HFFc6 (cell line): ENCODE measurements around the gene IL10RA. TPM values are rescaled to one million over a fixed set of nuclear protein-coding genes. Genes with fewer than 3 reads are reported as not detected.

Experiments used
- DNase-seq: peaks from one replicate; pipeline ENCODE4 v3.0.0-alpha.2; 2018
- H3K27ac Mint-ChIP-seq: 2 replicates; pipeline ENCODE4 v1.8.0; 2020; ENCODE audit warnings: mild to moderate bottlenecking, mixed read lengths
- H3K27me3 Mint-ChIP-seq: 2 replicates; pipeline ENCODE4 v1.8.0; 2021; ENCODE audit warnings: mild to moderate bottlenecking, moderate library complexity, mixed read lengths; ENCODE audit not compliant: insufficient read depth
- H3K36me3 Mint-ChIP-seq: 2 replicates; pipeline ENCODE4 v1.8.0; 2021; ENCODE audit warnings: low read depth, mixed read lengths
- H3K4me1 Mint-ChIP-seq: 2 replicates; pipeline ENCODE4 v1.8.0; 2020; ENCODE audit warnings: low read depth, mixed read lengths
- H3K4me3 Mint-ChIP-seq: 2 replicates; pipeline ENCODE4 v1.8.0; 2020; ENCODE audit warnings: mild to moderate bottlenecking, moderate library complexity, mixed read lengths
- H3K9me3 Mint-ChIP-seq: 2 replicates; pipeline ENCODE4 v1.8.0; 2020; ENCODE audit warnings: mild to moderate bottlenecking, mixed read lengths
- CTCF ChIP-seq: fragments of 200-600 bp; sonication (generic); IDR thresholded peaks from 2 replicates; pipeline ENCODE4 v1.5.0; 2021; ENCODE audit warnings: antibody characterized with exemption, mild to moderate bottlenecking
- total RNA-seq, 6 experiments: library from RNA; stranded (reverse); fragmentation: NEBNext Ultra II Directional; extraction: Animal tissue kit (Norgen Biotek cat#: 25700); gene quantifications; 2 replicates in 1 of 6; 3 replicates in 5 of 6; pipeline ENCODE4 v1.2.3, GENCODE V29; 2021

The IL10RA gene
- total RNA-seq, 6 experiments from 2014 or later, result not detected

DNA sequence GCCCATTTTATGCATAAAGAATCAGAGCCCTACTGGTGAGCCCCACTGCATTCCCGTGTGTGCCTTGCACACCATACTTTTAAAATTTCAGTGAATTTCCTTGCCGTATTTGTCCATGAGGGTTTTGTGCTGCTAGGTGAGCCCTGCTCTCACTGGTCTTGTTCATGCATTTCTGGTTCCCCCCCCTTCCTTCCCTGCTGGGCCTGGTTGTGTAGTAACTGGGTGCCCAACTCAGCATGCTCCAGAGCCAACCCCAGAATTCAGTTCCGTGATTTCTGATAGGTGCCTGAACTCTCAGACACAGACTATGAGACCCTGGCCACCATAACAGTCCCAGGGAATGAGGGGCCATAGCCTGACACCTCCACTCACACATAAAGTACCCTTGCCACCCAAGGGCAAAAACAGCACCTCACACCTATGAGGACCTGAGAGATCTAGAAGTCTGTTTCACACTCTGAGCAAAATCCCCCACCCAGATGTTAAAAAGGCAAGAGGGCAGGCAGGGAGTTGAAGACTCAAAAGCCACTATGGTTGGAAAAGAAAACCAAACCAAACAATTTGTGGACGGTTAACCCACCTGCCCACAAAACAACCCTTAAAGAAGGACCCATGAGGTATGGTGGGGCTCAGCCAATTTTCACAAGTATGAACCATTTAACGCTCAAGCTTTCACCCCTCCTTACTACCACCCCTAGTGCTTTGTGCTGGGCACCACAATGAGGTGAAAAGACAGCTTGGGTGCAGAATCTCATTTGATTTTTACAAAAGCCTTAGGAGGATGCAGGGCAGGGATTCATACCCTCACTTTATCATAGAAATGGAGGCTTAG lies 16.8 kb upstream of the IL10RA start:
- H3K9me3 Mint-ChIP-seq, result no peaks in the 10 kb centered on the region
- H3K4me3 Mint-ChIP-seq, result no peak overlapping the region
- no peak for TF ChIP-seq CTCF
- H3K4me1 Mint-ChIP-seq, result 0 out of 2 replicates have a peak, but pooled peaks cover 1% of the 10 kb centered on the region
- DNase-seq, result no peak
- no peak overlapping the region for H3K27ac Mint-ChIP-seq
- H3K36me3 Mint-ChIP-seq, result no peaks in the 10 kb centered on the region
- H3K27me3 Mint-ChIP-seq, result peaks cover 23% of the 10 kb centered on the region

- Mint-ChIP-seq H3K27ac (no peak overlapping the region), H3K4me1 (0 out of 2 replicates have a peak, but pooled peaks cover 4% of the 10 kb centered on the region), H3K27me3 (peaks cover 22% of the 10 kb centered on the region), H3K36me3 (no peaks in the 10 kb centered on the region), H3K9me3 (no peaks in the 10 kb centered on the region), H3K4me3 (no peak overlapping the region)
- TF ChIP-seq CTCF, result no peak
- no peak for DNase-seq
These were observed 15.7 kb upstream of the IL10RA start for GRCh38 chr11:117970400-117971024.

DNA sequence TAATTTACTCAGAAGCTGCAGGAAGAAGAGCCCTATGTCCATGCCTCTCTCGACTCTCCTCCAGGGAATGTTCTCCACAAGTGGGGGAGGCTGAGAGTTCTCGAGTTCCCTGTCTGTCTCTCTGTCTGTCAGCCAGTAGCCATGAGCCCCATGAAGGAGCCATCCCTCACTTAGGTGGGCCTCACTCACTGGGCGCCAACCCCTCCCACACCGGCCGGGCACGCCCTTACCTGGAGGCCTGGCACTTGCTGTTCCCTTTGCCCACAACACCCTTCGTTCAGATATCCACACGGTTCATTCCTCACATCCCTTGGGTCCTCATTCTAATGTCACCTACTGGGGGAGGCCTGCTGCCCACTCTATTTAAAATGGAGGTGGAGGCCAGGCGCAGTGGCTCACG lies 14.2 kb upstream of the IL10RA start:
- peaks cover 33% of the 10 kb centered on the region for H3K27me3 Mint-ChIP-seq
- H3K4me1 Mint-ChIP-seq, result 0 out of 2 replicates have a peak, but pooled peaks cover 4% of the 10 kb centered on the region
- no peak for TF ChIP-seq CTCF
- H3K4me3 Mint-ChIP-seq, result no peak overlapping the region
- no peak overlapping the region for H3K27ac Mint-ChIP-seq
- DNase-seq, result no peak
- H3K36me3 Mint-ChIP-seq, result no peaks in the 10 kb centered on the region
- no peaks in the 10 kb centered on the region for H3K9me3 Mint-ChIP-seq

DNA sequence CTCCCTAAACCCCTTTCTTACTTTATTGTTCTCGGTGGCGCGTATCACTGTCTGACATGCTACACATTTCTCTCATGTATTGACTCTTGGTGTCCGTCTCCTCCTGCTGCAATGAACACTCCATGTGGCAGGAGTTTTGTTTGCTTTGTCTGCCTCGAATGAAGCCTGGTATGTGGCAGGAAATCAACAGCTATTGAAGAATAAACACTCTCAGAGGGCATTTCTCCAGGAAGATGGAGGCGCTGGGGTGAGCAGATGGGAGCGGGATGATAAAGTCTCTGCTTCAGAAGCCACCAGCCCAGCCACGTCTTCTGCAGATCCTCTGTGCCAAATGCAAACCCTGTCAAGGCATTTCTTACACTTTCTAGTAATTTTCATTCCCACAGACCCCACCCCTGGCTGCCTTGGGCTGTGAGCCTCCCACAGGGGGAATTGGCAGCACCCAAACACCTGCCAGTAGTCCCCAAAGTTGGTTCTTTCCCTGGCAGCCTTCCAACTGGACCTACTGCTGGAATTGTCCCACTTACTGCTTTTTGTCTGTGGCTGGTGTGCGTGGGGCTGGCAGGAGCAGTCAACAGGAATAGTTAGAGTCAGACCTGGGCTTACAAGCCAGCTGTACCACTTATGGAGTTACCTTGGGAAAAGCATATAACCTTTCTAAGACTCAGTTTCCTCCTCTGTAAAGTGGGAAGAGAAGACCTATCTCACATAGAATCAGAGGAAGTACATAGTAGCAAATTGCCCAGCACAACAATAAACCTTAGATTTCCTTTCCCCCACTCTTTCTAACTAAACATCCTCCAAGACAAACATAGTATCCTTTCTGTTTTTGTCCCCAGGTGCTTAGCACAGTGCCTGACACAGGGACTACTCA lies 13.3 kb upstream of the IL10RA start:
- Mint-ChIP-seq H3K27me3 (peaks cover 37% of the 10 kb centered on the region), H3K4me1 (0 out of 2 replicates have a peak, but pooled peaks cover 4% of the 10 kb centered on the region), H3K9me3 (no peaks in the 10 kb centered on the region), H3K27ac (no peak overlapping the region), H3K4me3 (no peak overlapping the region), H3K36me3 (no peaks in the 10 kb centered on the region)
- no peak for DNase-seq
- no peak for TF ChIP-seq CTCF

DNA sequence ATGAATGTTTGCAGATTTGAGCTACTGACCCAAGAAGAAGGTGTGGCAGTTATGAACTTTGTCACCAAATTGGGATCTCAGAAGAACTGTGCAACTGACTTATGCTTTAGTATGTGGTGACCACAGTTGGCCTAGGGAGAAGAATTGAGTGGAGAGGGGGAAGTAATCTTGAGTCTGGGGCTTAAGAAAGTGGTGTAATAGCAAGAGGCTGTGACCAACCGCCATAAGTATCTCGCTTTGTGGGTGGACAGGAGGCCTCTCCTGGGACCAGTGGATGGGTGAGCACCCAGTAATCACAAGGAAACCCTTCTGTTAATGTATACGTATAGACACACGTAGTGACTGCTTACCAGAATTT lies 12.7 kb upstream of the IL10RA start:
- no peak overlapping the region for H3K27ac Mint-ChIP-seq

More for the DNA sequence above, 12.7 kb upstream of the IL10RA start:
- no peak for TF ChIP-seq CTCF
- H3K27me3 Mint-ChIP-seq, result peaks cover 33% of the 10 kb centered on the region
- H3K9me3 Mint-ChIP-seq, result no peaks in the 10 kb centered on the region
- no peak for DNase-seq
- H3K36me3 Mint-ChIP-seq, result no peaks in the 10 kb centered on the region
- no peak overlapping the region for H3K4me3 Mint-ChIP-seq
- H3K4me1 Mint-ChIP-seq, result 0 out of 2 replicates have a peak, but pooled peaks cover 4% of the 10 kb centered on the region
